HCEC 1CT (cell line): Measurements from ENCODE around the gene ULK4.

Experiments used
- DNase-seq: peaks from one replicate; pipeline ENCODE4 v3.0.0-alpha.2; 2017

ULK4 gene

DNA sequence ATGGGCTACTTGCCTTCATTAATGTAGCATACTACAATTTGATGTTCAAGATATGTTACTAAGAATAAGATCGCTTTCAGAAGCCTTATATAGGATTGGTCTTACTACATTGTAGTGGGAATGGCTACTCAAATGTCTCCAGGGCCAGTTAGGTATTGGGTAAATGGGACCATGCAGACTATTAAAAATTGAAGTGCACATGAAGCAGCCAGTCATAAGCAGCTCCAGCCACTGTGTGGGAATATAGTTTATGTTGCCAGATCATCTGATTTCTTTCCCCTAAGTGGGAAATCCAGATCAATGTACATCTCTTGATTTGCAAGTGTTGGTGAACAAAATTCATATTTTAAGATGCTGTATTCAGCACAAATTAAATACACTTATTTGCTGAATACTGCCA, 757.5 kb downstream of the ULK4 start:
- no peak for DNase-seq

DNA sequence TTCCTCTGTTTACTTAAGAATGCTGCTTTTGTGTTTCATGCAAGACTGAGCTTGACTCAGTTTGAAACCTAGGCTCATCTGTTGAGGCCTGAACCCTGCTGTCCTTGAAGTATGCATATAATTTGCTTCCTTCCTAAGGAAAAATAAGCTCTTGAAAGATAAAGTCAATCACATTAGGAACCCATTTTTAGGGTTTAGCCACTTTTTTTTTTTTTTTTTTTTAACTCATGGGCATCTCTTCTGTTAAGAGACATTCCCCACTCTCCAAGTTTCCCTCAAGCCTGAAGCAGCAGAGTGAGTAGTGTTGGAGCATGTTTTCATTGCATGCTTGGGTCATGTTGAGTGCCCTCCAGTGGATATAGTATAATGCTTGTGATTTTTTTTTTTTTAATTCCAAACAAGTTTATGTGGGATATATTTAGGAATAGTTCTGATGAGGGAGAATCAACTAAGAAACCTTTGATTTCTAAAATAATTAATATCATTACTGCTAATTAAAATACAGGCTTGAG, 759.0 kb downstream of the ULK4 start:
- DNase-seq = peak; percentile 68

DNA sequence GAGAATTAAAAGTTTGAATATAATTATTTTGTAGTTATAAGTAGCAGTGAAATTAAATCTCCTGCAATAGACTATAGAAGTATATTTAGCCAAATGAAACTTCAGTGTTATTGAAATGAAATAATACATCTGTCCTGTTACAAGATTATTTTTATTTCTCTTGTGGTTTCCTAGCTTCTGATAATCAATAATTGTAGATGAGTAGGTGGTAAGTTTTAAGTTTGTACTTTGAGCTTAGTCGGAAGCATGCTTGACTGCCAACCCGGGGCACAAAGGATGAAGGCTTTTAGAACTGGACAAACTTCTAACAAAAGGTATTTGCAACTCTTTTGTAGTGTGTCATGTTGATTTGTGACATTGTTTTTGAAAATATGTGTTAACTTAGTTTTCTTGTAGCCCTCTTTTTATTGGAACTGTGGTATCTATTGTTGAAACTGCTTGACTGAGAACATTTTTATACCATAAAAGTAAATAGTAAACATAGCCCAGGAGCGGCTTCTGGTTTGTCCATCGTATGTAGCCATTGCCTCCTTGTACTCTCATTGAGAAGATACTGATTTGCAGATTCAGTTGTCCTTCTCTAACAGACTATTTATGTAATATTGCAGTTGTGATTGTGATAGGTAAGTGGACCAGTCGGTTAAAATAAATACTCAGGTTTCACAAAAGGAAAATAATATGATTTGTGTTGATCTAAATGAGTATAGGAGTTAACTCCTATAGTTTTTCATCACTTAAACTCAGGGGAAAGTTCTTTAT, 759.6 kb downstream of the ULK4 start:
- DNase-seq = no peak

GRCh38 chr3:41200669-41201021, 761.3 kb downstream of the ULK4 start:
- DNase-seq = peak; percentile 30

DNA sequence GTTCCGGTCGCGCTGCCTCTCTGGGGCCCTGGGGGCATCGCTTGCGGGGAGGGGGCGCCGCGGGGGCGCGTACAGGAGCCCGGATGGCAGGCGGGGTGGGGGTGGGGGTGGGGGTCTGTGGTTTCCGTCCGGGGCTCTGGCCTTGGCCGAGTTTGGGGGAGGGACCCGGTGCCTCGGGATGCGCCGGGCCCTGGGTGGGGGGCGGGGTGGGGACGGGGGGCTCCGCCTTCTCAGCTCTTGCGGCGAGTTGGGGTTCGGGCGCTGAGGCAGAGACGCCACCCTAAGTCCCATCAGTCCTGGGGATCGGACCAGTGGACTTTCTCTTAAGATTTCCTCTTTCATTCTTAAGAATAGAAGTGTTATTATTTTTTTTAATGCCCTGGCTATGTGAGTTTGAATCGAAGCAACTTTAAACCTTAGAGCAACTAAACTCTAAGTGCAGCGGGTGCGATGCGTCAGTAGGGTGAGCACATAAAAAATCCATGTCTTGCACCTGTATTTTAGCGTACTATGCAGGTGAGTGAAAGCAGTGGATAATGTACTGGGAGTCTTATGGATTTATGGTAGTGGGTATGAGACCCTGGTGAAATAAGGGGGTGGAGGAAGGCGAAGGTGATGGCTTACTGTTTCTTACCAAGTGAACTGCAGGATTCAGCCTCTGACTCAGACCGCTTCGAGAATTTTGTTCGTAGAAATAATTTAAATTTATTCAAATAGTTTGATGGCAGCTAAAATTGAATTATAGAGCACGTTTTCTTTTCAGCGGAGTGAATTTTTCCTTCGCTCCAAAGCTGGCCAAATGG, 761.8 kb downstream of the ULK4 start:
- peak; percentile 27 for DNase-seq

- DNase-seq = peak; percentile 89
These were observed 762.7 kb downstream of the ULK4 start, which contains the start of gene CTNNB1 for GRCh38 chr3:41198950-41199865. CTNNB1 (plus strand) TSS chr3:41199505; CDS start chr3:41224069, 24,564 bp downstream.

GRCh38 chr3:41198526-41198925, 763.4 kb downstream of the ULK4 start:
- no peak for DNase-seq

DNA sequence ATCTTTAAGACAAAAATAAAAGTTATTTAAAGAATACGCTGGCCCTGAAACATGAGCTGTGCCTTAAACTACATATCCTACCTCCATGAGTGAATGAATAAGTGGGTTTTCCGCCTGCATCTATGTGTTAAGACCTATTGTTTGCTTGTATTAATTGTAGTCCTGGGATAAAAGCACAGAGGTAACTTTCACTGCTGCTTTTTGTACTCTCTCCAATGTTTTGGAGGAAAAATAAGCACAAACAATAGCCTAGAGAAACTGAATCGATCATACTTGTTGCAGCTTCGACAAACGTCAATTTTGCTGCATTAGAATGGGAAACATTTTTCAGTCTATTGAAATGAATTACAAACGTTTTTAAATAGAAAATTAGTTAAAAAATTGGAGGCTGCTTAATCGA, 763.9 kb downstream of the ULK4 start:
- DNase-seq = no peak
